ENCODE data around the gene CYB5RL. TPM values are rescaled to one million over a fixed set of nuclear protein-coding genes. Genes with fewer than 3 reads are reported as not detected.

Gene CYB5RL
- total RNA-seq, 2 donors from 2014 or later, result 8.2 to 11.0 TPM

GRCh38 chr1:54220004-54220811 lies 20.4 kb upstream of the CYB5RL start:
- H3K36me3 ChIP-seq (ENCODE audit: control insufficient read depth, insufficient read depth, low read length), result peaks cover 49% of the 10 kb centered on the region
- H3K27ac ChIP-seq (ENCODE audit: low read depth, low read length), result peak overlapping the region; percentile 64
- no peaks in the 10 kb centered on the region for H3K9me3 ChIP-seq (ENCODE audit: control insufficient read depth, low read length)
- WGBS, 2 experiments (ENCODE audit: insufficient coverage in 1 of 2, insufficient read length in 1 of 2), result 81 to 85% methylated on average over 15 to 18 of the region's 18 CpGs
- DNase-seq, result peak; percentile 66
- Mint-ChIP-seq H3K4me3 (no peak overlapping the region), H3K36me3 (ENCODE audit: low read depth) (peaks cover 42% of the 10 kb centered on the region), H3K9me3 (no peaks in the 10 kb centered on the region), H3K27me3 (ENCODE audit: insufficient read depth) (no peaks in the 10 kb centered on the region), H3K27ac (peak overlapping the region; percentile 88), H3K4me1 (peaks cover 32% of the 10 kb centered on the region)
- TF ChIP-seq CTCF (conservative IDR thresholded peaks at IDR 0.05), result no peak
- no peaks in the 10 kb centered on the region for H3K27me3 ChIP-seq (ENCODE audit: control insufficient read depth, insufficient read depth, low read length, poor library complexity, severe bottlenecking)
- no peak overlapping the region for H3K9ac ChIP-seq (ENCODE audit: extremely low read depth, low read length, poor library complexity, severe bottlenecking)
- H3K4me1 ChIP-seq (ENCODE audit: control insufficient read depth, insufficient read depth, low read length), result peaks cover 2% of the 10 kb centered on the region
- H3K4me3 ChIP-seq (ENCODE audit: low read length), result no peak overlapping the region

- H3K4me3 ChIP-seq (ENCODE audit: low read length), result no peak overlapping the region
- Mint-ChIP-seq H3K9me3 (no peaks in the 10 kb centered on the region), H3K27me3 (ENCODE audit: insufficient read depth) (no peaks in the 10 kb centered on the region), H3K36me3 (ENCODE audit: low read depth) (peaks cover 42% of the 10 kb centered on the region), H3K27ac (peak overlapping the region; percentile 88), H3K4me3 (no peak overlapping the region), H3K4me1 (peaks cover 26% of the 10 kb centered on the region)
- H3K9me3 ChIP-seq (ENCODE audit: control insufficient read depth, low read length), result no peaks in the 10 kb centered on the region
- no peak for DNase-seq
- peaks cover 2% of the 10 kb centered on the region for H3K4me1 ChIP-seq (ENCODE audit: control insufficient read depth, insufficient read depth, low read length)
- 89 to 100% methylated on average over 1 to 3 of the region's 3 CpGs for WGBS, 2 experiments (ENCODE audit: insufficient coverage in 1 of 2, insufficient read length in 1 of 2)
- no peak overlapping the region for H3K9ac ChIP-seq (ENCODE audit: extremely low read depth, low read length, poor library complexity, severe bottlenecking)
- peaks cover 50% of the 10 kb centered on the region for H3K36me3 ChIP-seq (ENCODE audit: control insufficient read depth, insufficient read depth, low read length)
- no peak for TF ChIP-seq CTCF (conservative IDR thresholded peaks at IDR 0.05)
- H3K27me3 ChIP-seq (ENCODE audit: control insufficient read depth, insufficient read depth, low read length, poor library complexity, severe bottlenecking), result no peaks in the 10 kb centered on the region
- H3K27ac ChIP-seq (ENCODE audit: low read depth, low read length), result no peak overlapping the region
Measured at GRCh38 chr1:54219688-54220003, 19.8 kb upstream of the CYB5RL start.

GRCh38 chr1:54218883-54219687 lies 19.3 kb upstream of the CYB5RL start:
- Mint-ChIP-seq H3K36me3 (ENCODE audit: low read depth) (peaks cover 48% of the 10 kb centered on the region), H3K9me3 (no peaks in the 10 kb centered on the region), H3K27me3 (ENCODE audit: insufficient read depth) (no peaks in the 10 kb centered on the region), H3K4me1 (peaks cover 22% of the 10 kb centered on the region), H3K27ac (peak overlapping the region; percentile 86), H3K4me3 (no peak overlapping the region)
- Histone ChIP-seq H3K4me1 (ENCODE audit: control insufficient read depth, insufficient read depth, low read length) (peaks cover 2% of the 10 kb centered on the region), H3K4me3 (ENCODE audit: low read length) (no peak overlapping the region), H3K9me3 (ENCODE audit: control insufficient read depth, low read length) (no peaks in the 10 kb centered on the region), H3K27me3 (ENCODE audit: control insufficient read depth, insufficient read depth, low read length, poor library complexity, severe bottlenecking) (no peaks in the 10 kb centered on the region), H3K9ac (ENCODE audit: extremely low read depth, low read length, poor library complexity, severe bottlenecking) (no peak overlapping the region), H3K27ac (ENCODE audit: low read depth, low read length) (peak overlapping the region; percentile 19), H3K36me3 (ENCODE audit: control insufficient read depth, insufficient read depth, low read length) (peaks cover 56% of the 10 kb centered on the region)
- peak; percentile 73 for DNase-seq
- 82 to 87% methylated on average over 5 to 11 of the region's 11 CpGs for WGBS, 2 experiments (ENCODE audit: insufficient coverage in 1 of 2, insufficient read length in 1 of 2)
- no peak for TF ChIP-seq CTCF (conservative IDR thresholded peaks at IDR 0.05)
